Activated T-helper 17 cell treated with anti-CD3 and anti-CD28 coated beads, Interleukin-2, amount 50 U/mL, for 72 hours (primary cell): ENCODE data around the gene CHD5. TPM values are rescaled to one million over a fixed set of nuclear protein-coding genes. Genes with fewer than 3 reads are reported as not detected.

Experiments used
- ATAC-seq: fragments of 150-1000 bp; cut with Tn5 transposase; replicated peaks from 2 replicates; pipeline ENCODE4 v1.10.0; 2021; ENCODE audit warnings: mild to moderate bottlenecking, moderate library complexity
- H3K27ac Mint-ChIP-seq: one replicate; pipeline ENCODE4 v1.8.0; 2022; ENCODE audit warnings: mixed read lengths
- H3K27me3 Mint-ChIP-seq: one replicate; pipeline ENCODE4 v1.8.0; 2022; ENCODE audit warnings: mixed read lengths
- H3K36me3 Mint-ChIP-seq: one replicate; pipeline ENCODE4 v1.8.0; 2022; ENCODE audit warnings: low read depth, mild to moderate bottlenecking, mixed read lengths
- H3K4me1 Mint-ChIP-seq: one replicate; pipeline ENCODE4 v1.8.0; 2022; ENCODE audit warnings: mixed read lengths
- H3K4me3 Mint-ChIP-seq: one replicate; pipeline ENCODE4 v1.8.0; 2022; ENCODE audit warnings: mild to moderate bottlenecking, mixed read lengths
- H3K9me3 Mint-ChIP-seq: one replicate; pipeline ENCODE4 v1.8.0; 2022; ENCODE audit warnings: mixed read lengths
- total RNA-seq, 2 donors: library from RNA; stranded (reverse); gene quantifications; one replicate each; pipeline ENCODE4 v1.2.3, GENCODE V29; 2022

Gene CHD5
- total RNA-seq, 2 donors from 2014 or later: 0.43 to 1.2 TPM

- Mint-ChIP-seq H3K27me3 (peaks cover 9% of the 10 kb centered on the region), H3K36me3 (peaks cover 74% of the 10 kb centered on the region), H3K4me1 (peaks cover 25% of the 10 kb centered on the region), H3K4me3 (peak overlapping the region; percentile 9), H3K9me3 (no peaks in the 10 kb centered on the region), H3K27ac (no peak overlapping the region)
- ATAC-seq: peak; percentile 34
These were observed 5.7 kb upstream of the CHD5 start for GRCh38 chr1:6185635-6186382.

DNA sequence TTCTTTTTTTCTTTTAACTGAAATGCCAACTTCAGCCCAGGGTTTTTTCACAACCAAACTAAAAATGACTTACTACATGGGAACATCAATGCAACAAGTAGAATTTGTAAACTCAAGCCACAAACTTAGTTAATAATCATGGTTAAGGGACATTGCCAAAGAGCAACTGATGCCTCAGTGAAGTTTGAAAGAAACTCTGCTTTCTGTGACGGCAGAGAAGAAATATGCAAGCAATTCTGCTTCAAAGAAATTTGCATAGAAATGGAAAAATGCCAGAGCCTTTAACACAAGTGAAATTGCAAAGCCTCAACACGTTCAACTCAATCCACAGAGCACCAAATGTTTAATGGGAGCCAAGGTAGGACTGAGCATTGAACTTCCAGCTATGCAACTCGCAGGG is 5.0 kb upstream of the CHD5 start:
- Mint-ChIP-seq H3K9me3 (no peaks in the 10 kb centered on the region), H3K4me3 (no peak overlapping the region), H3K36me3 (peaks cover 68% of the 10 kb centered on the region), H3K27ac (no peak overlapping the region), H3K27me3 (peaks cover 9% of the 10 kb centered on the region), H3K4me1 (peaks cover 24% of the 10 kb centered on the region)
- no peak for ATAC-seq

GRCh38 chr1:6184083-6184783 is 4.1 kb upstream of the CHD5 start:
- no peaks in the 10 kb centered on the region for H3K9me3 Mint-ChIP-seq
- ATAC-seq: no peak
- H3K4me1 Mint-ChIP-seq: peaks cover 19% of the 10 kb centered on the region

GRCh38 chr1:6183520-6183989 is 3.4 kb upstream of the CHD5 start:
- H3K4me1 Mint-ChIP-seq: peaks cover 14% of the 10 kb centered on the region
- no peaks in the 10 kb centered on the region for H3K9me3 Mint-ChIP-seq
- no peak for ATAC-seq
- no peak overlapping the region for H3K27ac Mint-ChIP-seq
- H3K27me3 Mint-ChIP-seq: peaks cover 13% of the 10 kb centered on the region
- no peak overlapping the region for H3K4me3 Mint-ChIP-seq
- peaks cover 52% of the 10 kb centered on the region for H3K36me3 Mint-ChIP-seq

More at GRCh38 chr1:6184083-6184783, 4.1 kb upstream of the CHD5 start:
- H3K27ac Mint-ChIP-seq: no peak overlapping the region
- H3K4me3 Mint-ChIP-seq: no peak overlapping the region
- H3K27me3 Mint-ChIP-seq: peaks cover 9% of the 10 kb centered on the region
- peaks cover 59% of the 10 kb centered on the region for H3K36me3 Mint-ChIP-seq

GRCh38 chr1:6181347-6181770 is 1.2 kb upstream of the CHD5 start:
- H3K27me3 Mint-ChIP-seq: peaks cover 28% of the 10 kb centered on the region
- peaks cover 14% of the 10 kb centered on the region for H3K4me1 Mint-ChIP-seq
- no peak overlapping the region for H3K27ac Mint-ChIP-seq
- peaks cover 30% of the 10 kb centered on the region for H3K36me3 Mint-ChIP-seq
- H3K9me3 Mint-ChIP-seq: no peaks in the 10 kb centered on the region
- peak overlapping the region; percentile 40 for H3K4me3 Mint-ChIP-seq
- ATAC-seq: no peak

DNA sequence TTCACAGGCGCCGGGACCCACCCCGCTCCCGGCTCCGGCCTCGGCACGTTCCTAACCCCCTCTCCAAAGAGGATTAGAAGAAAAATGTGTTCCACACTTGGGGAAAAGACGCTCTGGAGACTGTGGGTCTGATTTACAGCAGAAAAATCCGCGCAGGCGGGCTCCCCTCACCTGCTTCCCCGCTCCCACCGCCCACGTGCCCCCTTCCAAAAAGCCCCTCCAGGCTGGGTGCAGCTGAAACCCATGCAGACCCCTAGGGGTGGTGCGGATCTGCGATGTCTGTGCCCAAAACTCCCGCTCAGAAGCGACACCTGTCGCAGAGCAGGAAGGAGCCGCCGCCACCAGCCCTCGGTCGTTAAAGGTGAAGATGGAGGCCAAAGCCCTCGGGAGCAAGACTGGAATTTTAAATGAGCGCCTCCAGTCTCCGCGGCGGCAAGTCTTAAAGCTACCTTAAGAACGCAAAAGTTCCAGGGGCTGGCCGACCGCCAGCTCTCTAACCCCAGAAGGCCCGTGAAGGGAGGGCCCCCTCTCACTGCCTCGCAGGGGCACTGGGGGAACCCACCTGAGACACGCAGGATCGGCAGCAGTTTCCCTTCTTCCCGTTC is 688 bp upstream of the CHD5 start:
- H3K4me3 Mint-ChIP-seq: peak overlapping the region; percentile 40
- H3K36me3 Mint-ChIP-seq: peaks cover 25% of the 10 kb centered on the region
- ATAC-seq: no peak
- H3K9me3 Mint-ChIP-seq: no peaks in the 10 kb centered on the region
- H3K27me3 Mint-ChIP-seq: peaks cover 28% of the 10 kb centered on the region
- no peak overlapping the region for H3K27ac Mint-ChIP-seq
- peaks cover 11% of the 10 kb centered on the region for H3K4me1 Mint-ChIP-seq

- Mint-ChIP-seq H3K36me3 (peaks cover 15% of the 10 kb centered on the region), H3K27me3 (peaks cover 28% of the 10 kb centered on the region), H3K4me1 (peaks cover 9% of the 10 kb centered on the region), H3K9me3 (no peaks in the 10 kb centered on the region), H3K4me3 (no peak overlapping the region), H3K27ac (no peak overlapping the region)
- no peak for ATAC-seq
These were observed 451 bp downstream of the CHD5 start for GRCh38 chr1:6179564-6180175.

GRCh38 chr1:6178751-6179563 is 1.2 kb downstream of the CHD5 start:
- no peak for ATAC-seq
- Mint-ChIP-seq H3K36me3 (peaks cover 9% of the 10 kb centered on the region), H3K27ac (no peak overlapping the region), H3K4me1 (peaks cover 9% of the 10 kb centered on the region), H3K27me3 (peaks cover 28% of the 10 kb centered on the region), H3K9me3 (no peaks in the 10 kb centered on the region), H3K4me3 (peak overlapping the region; percentile 55)

GRCh38 chr1:6177681-6178380 is 2.3 kb downstream of the CHD5 start:
- Mint-ChIP-seq H3K4me1 (peaks cover 9% of the 10 kb centered on the region), H3K36me3 (peaks cover 9% of the 10 kb centered on the region), H3K27me3 (peaks cover 28% of the 10 kb centered on the region)

GRCh38 chr1:6176779-6177178 is 3.3 kb downstream of the CHD5 start:
- no peak for ATAC-seq
- Mint-ChIP-seq H3K36me3 (peaks cover 9% of the 10 kb centered on the region), H3K27ac (no peak overlapping the region), H3K9me3 (no peaks in the 10 kb centered on the region), H3K4me3 (no peak overlapping the region), H3K27me3 (peaks cover 27% of the 10 kb centered on the region), H3K4me1 (peaks cover 9% of the 10 kb centered on the region)

More at GRCh38 chr1:6177681-6178380, 2.3 kb downstream of the CHD5 start:
- Mint-ChIP-seq H3K4me3 (no peak overlapping the region), H3K9me3 (no peaks in the 10 kb centered on the region), H3K27ac (no peak overlapping the region)
- ATAC-seq: no peak

DNA sequence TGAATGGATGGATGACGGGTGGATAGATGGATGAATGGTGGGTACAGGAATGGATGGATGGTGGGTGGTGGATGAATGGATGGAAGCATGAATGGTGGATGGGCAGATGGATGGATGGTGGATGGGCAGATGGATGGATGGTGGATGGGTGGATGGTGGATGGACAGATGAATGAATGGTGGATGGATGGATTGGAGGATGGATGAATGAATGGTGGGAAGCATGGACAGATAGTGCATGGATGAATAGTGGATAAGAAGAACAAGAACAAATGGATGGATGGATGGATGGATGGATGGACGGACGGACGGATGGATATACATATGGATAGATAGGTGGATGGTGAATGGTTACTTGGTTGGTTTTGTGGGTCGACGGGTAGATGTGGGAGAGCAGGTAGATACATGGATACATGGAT is 4.7 kb downstream of the CHD5 start:
- no peaks in the 10 kb centered on the region for H3K36me3 Mint-ChIP-seq
- H3K27ac Mint-ChIP-seq: no peak overlapping the region
- H3K4me3 Mint-ChIP-seq: no peak overlapping the region

GRCh38 chr1:6174621-6175410 is 5.3 kb downstream of the CHD5 start:
- Mint-ChIP-seq H3K4me3 (no peak overlapping the region), H3K27ac (no peak overlapping the region), H3K36me3 (no peaks in the 10 kb centered on the region), H3K9me3 (no peaks in the 10 kb centered on the region), H3K4me1 (no peaks in the 10 kb centered on the region), H3K27me3 (peaks cover 21% of the 10 kb centered on the region)
- ATAC-seq: no peak

More for the DNA sequence above, 4.7 kb downstream of the CHD5 start:
- Mint-ChIP-seq H3K4me1 (no peaks in the 10 kb centered on the region), H3K27me3 (peaks cover 21% of the 10 kb centered on the region), H3K9me3 (no peaks in the 10 kb centered on the region)
- ATAC-seq: no peak

DNA sequence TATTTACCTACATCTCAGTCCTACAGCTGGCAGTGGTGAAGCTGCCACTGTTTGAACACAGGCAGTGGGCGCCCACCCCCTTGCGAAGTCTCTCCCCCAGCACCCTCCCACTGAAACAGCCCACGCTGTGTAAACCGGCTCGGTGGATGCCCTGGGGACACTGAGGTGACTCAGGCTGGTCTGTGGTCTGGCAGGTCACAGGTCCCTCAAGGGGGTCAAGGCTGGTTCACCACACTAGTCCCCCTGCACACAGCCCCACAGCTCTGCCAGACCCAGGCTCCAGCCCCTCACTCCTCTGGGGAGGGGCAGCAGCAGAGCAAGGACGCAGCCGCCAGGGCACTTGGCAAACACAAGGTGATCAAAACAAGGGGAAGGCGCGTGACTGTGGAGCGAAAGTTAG is 7.6 kb downstream of the CHD5 start:
- H3K9me3 Mint-ChIP-seq: no peaks in the 10 kb centered on the region
- H3K27ac Mint-ChIP-seq: no peak overlapping the region
- H3K4me3 Mint-ChIP-seq: no peak overlapping the region
- no peak for ATAC-seq
- no peaks in the 10 kb centered on the region for H3K4me1 Mint-ChIP-seq
- peaks cover 17% of the 10 kb centered on the region for H3K27me3 Mint-ChIP-seq
- no peaks in the 10 kb centered on the region for H3K36me3 Mint-ChIP-seq
